ENCODE results near the gene SMURF2. TPM values are rescaled to one million over a fixed set of nuclear protein-coding genes. Genes with fewer than 3 reads are reported as not detected.
A peak's percentile ranks its signal among the peaks of the same experiment; 100 is the strongest.

SMURF2 gene
- total RNA-seq, 1 donor from 2014 or later: 126 TPM

- peaks cover 77% of the 10 kb centered on the region for H3K36me3 ChIP-seq (ENCODE audit: insufficient read depth, low read length)
These were observed 124.6 kb downstream of the SMURF2 start for GRCh38 chr17:64537488-64537887.

GRCh38 chr17:64536913-64537312 is 125.2 kb downstream of the SMURF2 start:
- Mint-ChIP-seq H3K9me3 (ENCODE audit: unreplicated experiment) (peaks cover 1% of the 10 kb centered on the region), H3K27me3 (ENCODE audit: low read depth, unreplicated experiment) (no peaks in the 10 kb centered on the region), H3K4me1 (ENCODE audit: low read depth, unreplicated experiment) (peaks cover 16% of the 10 kb centered on the region), H3K27ac (ENCODE audit: unreplicated experiment) (no peak overlapping the region), H3K36me3 (ENCODE audit: low read depth, unreplicated experiment) (peaks cover 22% of the 10 kb centered on the region), H3K4me3 (ENCODE audit: unreplicated experiment) (no peak overlapping the region)
- H3K9me3 ChIP-seq (ENCODE audit: insufficient read depth, low read depth, low read length): no peaks in the 10 kb centered on the region
- H3K27me3 ChIP-seq (ENCODE audit: insufficient read depth, low read length): no peaks in the 10 kb centered on the region
- peaks cover 79% of the 10 kb centered on the region for H3K36me3 ChIP-seq (ENCODE audit: insufficient read depth, low read length)
- H3K4me3 ChIP-seq (ENCODE audit: insufficient read depth, low read depth, low read length): no peak overlapping the region
- peaks cover 2% of the 10 kb centered on the region for H3K79me2 ChIP-seq (ENCODE audit: insufficient read depth, low read length)
- no peak overlapping the region for H3K9ac ChIP-seq (ENCODE audit: low read length)
- H4K20me1 ChIP-seq (ENCODE audit: insufficient read depth, low read length): peaks cover 48% of the 10 kb centered on the region
- no peak for DNase-seq (ENCODE audit: low read depth)
- no peak overlapping the region for H3K27ac ChIP-seq (ENCODE audit: low read depth, low read length)
- FAIRE-seq: no peak
- no peak overlapping the region for H2AFZ ChIP-seq (ENCODE audit: low read depth, low read length)
- H3K4me2 ChIP-seq (ENCODE audit: low read length): no peak overlapping the region
- TF ChIP-seq CTCF (IDR thresholded peaks at IDR 0.05; ENCODE audit: insufficient read depth, low read depth, low read length) (no peak), EZH2 (IDR thresholded peaks at IDR 0.05; ENCODE audit: insufficient read depth, low read length) (no peak)
- H3K4me1 ChIP-seq (ENCODE audit: insufficient read depth, low read length): no peaks in the 10 kb centered on the region

More at GRCh38 chr17:64537488-64537887, 124.6 kb downstream of the SMURF2 start:
- H3K4me3 Mint-ChIP-seq (ENCODE audit: unreplicated experiment): no peak overlapping the region
- Histone ChIP-seq H3K27me3 (ENCODE audit: insufficient read depth, low read length) (no peaks in the 10 kb centered on the region), H3K27ac (ENCODE audit: low read depth, low read length) (no peak overlapping the region), H3K9me3 (ENCODE audit: insufficient read depth, low read depth, low read length) (no peaks in the 10 kb centered on the region), H3K9ac (ENCODE audit: low read length) (no peak overlapping the region), H3K79me2 (ENCODE audit: insufficient read depth, low read length) (peaks cover 2% of the 10 kb centered on the region), H3K4me3 (ENCODE audit: insufficient read depth, low read depth, low read length) (no peak overlapping the region), H3K4me1 (ENCODE audit: insufficient read depth, low read length) (no peaks in the 10 kb centered on the region), H2AFZ (ENCODE audit: low read depth, low read length) (no peak overlapping the region), H3K4me2 (ENCODE audit: low read length) (no peak overlapping the region), H4K20me1 (ENCODE audit: insufficient read depth, low read length) (peaks cover 46% of the 10 kb centered on the region)
- TF ChIP-seq CTCF (IDR thresholded peaks at IDR 0.05; ENCODE audit: insufficient read depth, low read depth, low read length) (no peak), EZH2 (IDR thresholded peaks at IDR 0.05; ENCODE audit: insufficient read depth, low read length) (no peak)
- peaks cover 23% of the 10 kb centered on the region for H3K36me3 Mint-ChIP-seq (ENCODE audit: low read depth, unreplicated experiment)
- H3K27ac Mint-ChIP-seq (ENCODE audit: unreplicated experiment): no peak overlapping the region
- H3K9me3 Mint-ChIP-seq (ENCODE audit: unreplicated experiment): no peaks in the 10 kb centered on the region
- DNase-seq (ENCODE audit: low read depth) (no peak), FAIRE-seq (no peak)
- H3K4me1 Mint-ChIP-seq (ENCODE audit: low read depth, unreplicated experiment): peaks cover 14% of the 10 kb centered on the region
- H3K27me3 Mint-ChIP-seq (ENCODE audit: low read depth, unreplicated experiment): no peaks in the 10 kb centered on the region

- FAIRE-seq (no peak), DNase-seq (ENCODE audit: low read depth) (no peak)
- Histone ChIP-seq H3K27ac (ENCODE audit: low read depth, low read length) (peak overlapping the region; percentile 26), H2AFZ (ENCODE audit: low read depth, low read length) (no peak overlapping the region), H4K20me1 (ENCODE audit: insufficient read depth, low read length) (peaks cover 45% of the 10 kb centered on the region), H3K4me3 (ENCODE audit: insufficient read depth, low read depth, low read length) (no peak overlapping the region), H3K9me3 (ENCODE audit: insufficient read depth, low read depth, low read length) (no peaks in the 10 kb centered on the region), H3K79me2 (ENCODE audit: insufficient read depth, low read length) (peaks cover 2% of the 10 kb centered on the region), H3K36me3 (ENCODE audit: insufficient read depth, low read length) (peaks cover 86% of the 10 kb centered on the region), H3K4me2 (ENCODE audit: low read length) (no peak overlapping the region), H3K4me1 (ENCODE audit: insufficient read depth, low read length) (no peaks in the 10 kb centered on the region), H3K9ac (ENCODE audit: low read length) (no peak overlapping the region), H3K27me3 (ENCODE audit: insufficient read depth, low read length) (no peaks in the 10 kb centered on the region)
- TF ChIP-seq EZH2 (IDR thresholded peaks at IDR 0.05; ENCODE audit: insufficient read depth, low read length) (no peak), CTCF (IDR thresholded peaks at IDR 0.05; ENCODE audit: insufficient read depth, low read depth, low read length) (no peak)
- Mint-ChIP-seq H3K9me3 (ENCODE audit: unreplicated experiment) (peaks cover 1% of the 10 kb centered on the region), H3K4me3 (ENCODE audit: unreplicated experiment) (no peak overlapping the region), H3K36me3 (ENCODE audit: low read depth, unreplicated experiment) (peaks cover 18% of the 10 kb centered on the region), H3K27me3 (ENCODE audit: low read depth, unreplicated experiment) (no peaks in the 10 kb centered on the region), H3K27ac (ENCODE audit: unreplicated experiment) (no peak overlapping the region), H3K4me1 (ENCODE audit: low read depth, unreplicated experiment) (peaks cover 25% of the 10 kb centered on the region)
These were observed 126.8 kb downstream of the SMURF2 start for GRCh38 chr17:64535357-64535756.

All from astrocyte (in vitro differentiated cells and primary cell).